Upper lobe of left lung (tissue), 6 donors: ENCODE data around the gene CXCR4. TPM values are rescaled to one million over a fixed set of nuclear protein-coding genes. Genes with fewer than 3 reads are reported as not detected.
A peak's percentile ranks its signal among the peaks of the same experiment; 100 is the strongest.

Source experiments
- ATAC-seq, 2 donors: fragments of 200-7000 bp; cut with Tn5 transposase; one replicate each; pipeline ENCODE4 v1.9.1; 2022; ENCODE audit warnings: mild to moderate bottlenecking in 2 of 2, moderate library complexity in 2 of 2; ENCODE audit not compliant: low FRiP score in 2 of 2
- DNase-seq, 2 donors: peaks; one replicate each; pipeline ENCODE4 v3.0.0-alpha.2; 2019 to 2020
- H3K27ac ChIP-seq, 4 donors: fragments of 200-600 bp; sonication (generic); one replicate each; pipeline ENCODE4 v1.5.1; 2016 to 2019
- H3K27me3 ChIP-seq, 4 donors: fragments of 200-600 bp; sonication (generic); one replicate each; pipeline ENCODE4 v1.5.1; 2017 to 2019
- H3K36me3 ChIP-seq, 4 donors: fragments of 200-600 bp; sonication (generic); one replicate each; pipeline ENCODE4 v1.5.1; 2016 to 2019
- H3K4me1 ChIP-seq, 4 donors: fragments of 200-600 bp; sonication (generic); one replicate each; pipeline ENCODE4 v1.5.1; 2018 to 2019
- H3K4me3 ChIP-seq, 4 donors: fragments of 200-600 bp; sonication (generic); one replicate each; pipeline ENCODE4 v1.5.1; 2017 to 2019; ENCODE audit warnings: mild to moderate bottlenecking in 2 of 4, moderate library complexity in 1 of 4
- H3K9me3 ChIP-seq, 4 donors: fragments of 200-600 bp; sonication (generic); one replicate each; pipeline ENCODE4 v1.5.1; 2018 to 2019
- CTCF ChIP-seq, 6 experiments: fragments of 450-650 bp in 4 of 6; fragments of 200-600 bp in 2 of 6; sonication (generic) in 2 of 6; IDR thresholded peaks; one replicate each; pipeline ENCODE4 v1.5.1; 2016 to 2019; ENCODE audit warnings: antibody characterized with exemption in 6 of 6
- EP300 ChIP-seq, 4 donors: sonication (generic); formaldehyde crosslinking; IDR thresholded peaks; one replicate each; pipeline ENCODE4 v1.5.1; 2017; ENCODE audit warnings: antibody characterized with exemption in 4 of 4, control low read depth in 2 of 4
- POLR2A ChIP-seq, 4 donors: fragments of 450-650 bp; IDR thresholded peaks; one replicate each; pipeline ENCODE4 v1.5.1; 2016 to 2017; ENCODE audit warnings: antibody characterized with exemption in 4 of 4, mild to moderate bottlenecking in 2 of 4
- POLR2AphosphoS5 ChIP-seq, 2 donors: sonication (generic); formaldehyde crosslinking; IDR thresholded peaks; one replicate each; pipeline ENCODE4 v1.5.1; 2017; ENCODE audit warnings: antibody characterized with exemption in 2 of 2
- WGBS, 2 donors: methylation state at CpG; one replicate each; pipeline ENCODE4 v1.1.5; 2017 to 2018; 5-methylcytosine and 5-hydroxymethylcytosine counted together
- total RNA-seq, 6 donors: library from RNA; depleted of rRNA in 4 of 6; stranded (reverse); fragments of >200 nt in 4 of 6; gene quantifications; one replicate each; pipeline versions ENCODE4 v1.1.0 to v1.2.1, GENCODE V29; 2016 to 2021
- donor health status: DM: no; HTN: no; CAD: no; lungs with moderate emphysema.
- donor health status: DM: no; HTN: yes; CAD: no; lungs with severe emphysema.

CXCR4 gene
- total RNA-seq, 6 donors from 2014 or later, result 27.3 to 71.2 (median 56.6) TPM

GRCh38 chr2:136128366-136128765, 10.4 kb upstream of the CXCR4 start:
- no peaks in the 10 kb centered on the region for H3K9me3 ChIP-seq

GRCh38 chr2:136127356-136127755, 9.4 kb upstream of the CXCR4 start:
- ATAC-seq, result no peak
- H3K4me1 ChIP-seq, result peaks cover 0 to 5% (median 0%) of the 10 kb centered on the region in 4 donors
- no peaks in the 10 kb centered on the region for H3K36me3 ChIP-seq
- no peaks in the 10 kb centered on the region for H3K27me3 ChIP-seq
- DNase-seq, result no peak
- H3K27ac ChIP-seq, result no peak overlapping the region
- no peak overlapping the region for H3K4me3 ChIP-seq
- no peaks in the 10 kb centered on the region for H3K9me3 ChIP-seq
- WGBS, 2 donors, result 67 to 84% methylated on average over 6 of the region's 6 CpGs
- no peak for TF ChIP-seq CTCF (IDR thresholded peaks at IDR 0.05)
- TF ChIP-seq EP300 (IDR thresholded peaks at IDR 0.05), result no peak

More at GRCh38 chr2:136128366-136128765, 10.4 kb upstream of the CXCR4 start:
- ATAC-seq, result no peak
- Histone ChIP-seq H3K4me3 (no peak overlapping the region), H3K36me3 (no peaks in the 10 kb centered on the region), H3K27me3 (no peaks in the 10 kb centered on the region), H3K4me1 (peaks cover 0 to 5% (median 4%) of the 10 kb centered on the region in 4 donors), H3K27ac (peak overlapping the region in 2 of 4 donors; percentile 27 to 69)
- no peak for DNase-seq
- 90 to 96% methylated on average over 2 of the region's 2 CpGs for WGBS, 2 donors
- no peak for TF ChIP-seq EP300 (IDR thresholded peaks at IDR 0.05)
- no peak for TF ChIP-seq POLR2A (IDR thresholded peaks at IDR 0.05)
- no peak for TF ChIP-seq CTCF (IDR thresholded peaks at IDR 0.05)
- TF ChIP-seq POLR2AphosphoS5 (IDR thresholded peaks at IDR 0.05), result no peak

GRCh38 chr2:136126421-136126926, 8.5 kb upstream of the CXCR4 start:
- ATAC-seq (no peak), DNase-seq (no peak)
- H3K4me3 ChIP-seq, result no peak overlapping the region
- whole genome bisulfite sequencing, 2 donors, result 56 to 77% methylated on average over 6 of the region's 6 CpGs
- no peak for TF ChIP-seq EP300 (IDR thresholded peaks at IDR 0.05)
- TF ChIP-seq CTCF (IDR thresholded peaks at IDR 0.05), result no peak
- H3K36me3 ChIP-seq, result no peaks in the 10 kb centered on the region
- no peak overlapping the region for H3K27ac ChIP-seq
- no peaks in the 10 kb centered on the region for H3K27me3 ChIP-seq
- H3K9me3 ChIP-seq, result no peaks in the 10 kb centered on the region
- H3K4me1 ChIP-seq, result peaks cover 0 to 5% (median 0%) of the 10 kb centered on the region in 4 donors

- TF ChIP-seq POLR2A (IDR thresholded peaks at IDR 0.05) (no peak), EP300 (IDR thresholded peaks at IDR 0.05) (no peak), CTCF (IDR thresholded peaks at IDR 0.05) (no peak), POLR2AphosphoS5 (IDR thresholded peaks at IDR 0.05) (no peak)
- Histone ChIP-seq H3K4me3 (no peak overlapping the region), H3K9me3 (no peaks in the 10 kb centered on the region), H3K4me1 (peaks cover 0 to 5% (median 0%) of the 10 kb centered on the region in 4 donors), H3K27ac (no peak overlapping the region), H3K27me3 (no peaks in the 10 kb centered on the region), H3K36me3 (no peaks in the 10 kb centered on the region)
- ATAC-seq (no peak), DNase-seq (no peak)
- 67 to 72% methylated on average over 12 of the region's 12 CpGs for WGBS, 2 donors
Observed at GRCh38 chr2:136126021-136126420, 8.1 kb upstream of the CXCR4 start.

- H3K4me3 ChIP-seq, result no peak overlapping the region
- no peak overlapping the region for H3K27ac ChIP-seq
- H3K4me1 ChIP-seq, result peaks cover 0 to 5% (median 0%) of the 10 kb centered on the region in 4 donors
- no peak for TF ChIP-seq EP300 (IDR thresholded peaks at IDR 0.05)
- TF ChIP-seq POLR2AphosphoS5 (IDR thresholded peaks at IDR 0.05), result no peak
- TF ChIP-seq CTCF (IDR thresholded peaks at IDR 0.05), result no peak
- no peak for TF ChIP-seq POLR2A (IDR thresholded peaks at IDR 0.05)
- no peaks in the 10 kb centered on the region for H3K27me3 ChIP-seq
- no peaks in the 10 kb centered on the region for H3K9me3 ChIP-seq
- ATAC-seq, result no peak
- no peak for DNase-seq
- no peaks in the 10 kb centered on the region for H3K36me3 ChIP-seq
- 69 to 76% methylated on average over 6 of the region's 6 CpGs for WGBS, 2 donors
Observed at GRCh38 chr2:136125236-136125635, 7.3 kb upstream of the CXCR4 start.
